GM12873 (cell line): ENCODE data around the gene TRMT1L.

Source experiments
- CTCF ChIP-seq: IDR thresholded peaks from 2 replicates; pipeline ENCODE4 v1.5.1; 2012; ENCODE audit warnings: low read depth, mild to moderate bottlenecking, moderate library complexity, low read length, control low read depth; ENCODE audit not compliant: insufficient read depth; ENCODE audit errors: missing control alignments

The TRMT1L gene

GRCh38 chr1:185144233-185144632, 12.5 kb downstream of the TRMT1L start:
- no peak for TF ChIP-seq CTCF

DNA sequence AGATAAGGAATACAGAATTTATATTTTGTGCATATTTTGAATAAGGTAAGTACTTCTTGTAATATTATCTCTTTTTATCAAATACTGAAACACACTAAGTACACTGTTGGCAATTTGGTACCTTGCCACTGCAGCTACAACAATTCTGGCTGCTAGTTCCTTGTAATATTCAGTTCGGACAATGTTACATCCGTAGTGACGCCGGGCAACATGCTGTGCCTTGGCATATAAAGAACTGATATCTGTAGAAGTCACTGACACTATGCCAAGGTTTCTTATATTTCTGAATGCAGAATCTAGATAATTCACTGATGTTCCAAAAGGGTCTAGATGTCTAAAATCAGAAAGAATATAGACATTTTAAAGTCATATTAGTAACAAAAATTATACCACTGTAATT, 17.5 kb downstream of the TRMT1L start:
- TF ChIP-seq CTCF: no peak

DNA sequence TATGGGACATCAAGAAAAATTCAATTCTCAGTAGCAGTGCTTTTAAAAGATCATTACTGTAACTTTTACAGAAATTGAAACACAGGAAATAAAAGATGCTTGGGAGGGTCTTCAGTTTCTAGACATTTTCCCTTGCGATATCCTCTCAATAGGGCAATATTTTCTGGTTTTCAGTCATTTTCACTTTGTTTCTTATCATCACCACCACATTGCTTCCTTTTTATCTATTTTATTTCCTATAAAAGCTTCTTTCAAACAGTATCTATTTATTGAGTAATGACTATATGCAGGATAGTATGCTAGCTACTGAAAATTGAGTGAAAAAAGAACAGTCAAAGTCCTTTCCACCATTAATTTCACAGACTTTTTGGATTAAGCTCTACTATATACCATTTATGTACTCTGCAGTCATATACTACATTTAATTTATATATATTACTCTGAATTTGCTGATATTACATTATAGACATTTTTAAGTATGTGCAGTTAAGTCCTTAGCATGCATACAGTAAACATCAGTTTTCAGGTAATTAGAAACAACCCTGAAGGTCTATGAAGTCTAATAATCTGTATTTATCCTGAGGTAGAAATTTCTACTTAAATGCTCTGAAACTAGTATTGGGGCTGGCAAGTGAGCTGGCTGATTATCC, 18.7 kb downstream of the TRMT1L start:
- no peak for TF ChIP-seq CTCF

GRCh38 chr1:185132534-185132933, 24.2 kb downstream of the TRMT1L start:
- no peak for TF ChIP-seq CTCF

DNA sequence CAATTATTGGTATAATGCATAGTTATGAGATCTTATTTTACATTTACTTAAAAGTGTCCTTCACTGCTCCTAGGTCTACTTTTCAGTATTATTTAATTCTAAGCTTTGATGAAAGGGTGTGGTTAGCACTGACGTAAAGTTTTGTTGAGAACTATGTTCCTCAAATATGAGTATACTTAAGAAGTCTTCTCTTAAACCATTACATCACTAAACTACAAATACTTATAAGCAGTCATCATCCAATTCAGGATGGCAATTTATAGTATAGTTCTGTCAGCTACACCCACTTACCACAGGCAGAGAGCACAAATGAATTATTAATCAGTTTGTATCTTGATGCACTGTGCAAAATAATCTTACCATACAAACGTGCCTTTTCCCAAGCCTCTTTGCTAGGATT, 27.0 kb downstream of the TRMT1L start:
- no peak for TF ChIP-seq CTCF

DNA sequence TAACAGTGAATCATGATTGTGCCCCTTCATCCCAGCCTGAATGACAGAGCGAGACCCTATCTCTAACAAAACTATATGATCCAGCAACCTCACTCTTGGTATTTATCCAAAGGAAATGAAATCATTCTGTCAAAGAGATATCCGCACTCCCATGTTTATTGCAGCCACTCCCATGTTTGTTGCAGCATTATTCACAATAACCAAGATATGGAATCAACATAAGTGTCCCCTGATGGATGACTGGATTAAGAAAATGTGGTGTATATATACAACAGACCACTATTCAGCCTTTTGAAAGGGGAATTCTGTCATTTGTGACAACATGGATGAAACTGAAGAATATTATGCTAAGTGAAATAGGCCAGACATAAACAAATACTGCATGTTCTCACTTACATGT, 44.4 kb downstream of the TRMT1L start:
- no peak for TF ChIP-seq CTCF

GRCh38 chr1:185111873-185112272, 44.9 kb downstream of the TRMT1L start:
- TF ChIP-seq CTCF: no peak
